HFF-Myc (cell line): Measurements from ENCODE around the gene ABR.

Experiments used
- DNase-seq: peaks from one replicate; pipeline ENCODE4 v3.0.0-alpha.2; 2011; ENCODE audit warnings: low read depth; ENCODE audit errors: extremely low read depth
- H3K4me3 ChIP-seq: replicated peaks from 2 replicates; pipeline ENCODE4 v1.5.1; 2011; ENCODE audit warnings: low read depth, mild to moderate bottlenecking, control low read depth, low read length
- CTCF ChIP-seq: IDR thresholded peaks from 2 replicates; pipeline ENCODE4 v1.5.1; 2012; ENCODE audit warnings: mild to moderate bottlenecking, low read depth, low read length, control low read depth; ENCODE audit errors: missing control alignments

Gene ABR

GRCh38 chr17:1192911-1193699, 13.3 kb upstream of the ABR start:
- DNase-seq: no peak

DNA sequence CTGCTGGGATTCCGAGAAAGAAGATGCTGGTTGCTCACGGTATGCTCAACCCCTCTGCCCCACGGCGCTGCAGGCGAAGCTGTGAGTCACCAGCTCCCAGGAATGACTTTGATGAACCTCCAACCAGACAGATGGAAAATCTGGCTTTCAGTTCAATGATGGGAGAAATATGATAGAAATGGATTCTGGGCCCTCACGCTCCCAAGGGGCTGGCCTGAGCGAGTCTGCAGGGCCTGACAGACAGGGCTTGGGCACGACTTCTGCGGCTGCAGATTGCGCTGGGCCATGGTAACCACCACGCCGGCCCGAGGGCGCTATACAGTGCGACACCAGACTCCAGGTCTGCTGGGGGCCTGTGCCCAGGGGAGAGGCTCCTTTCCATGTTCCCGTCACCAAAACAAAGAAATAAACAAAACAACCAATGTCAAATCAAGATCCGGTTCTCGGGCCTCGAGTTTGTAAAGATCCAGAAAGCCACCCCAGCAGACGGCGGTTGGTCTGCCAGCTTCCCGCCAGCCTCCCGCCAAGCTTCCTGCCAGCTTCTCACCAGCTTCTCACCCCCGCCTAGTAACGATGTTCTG, 11.1 kb upstream of the ABR start:
- H3K4me3 ChIP-seq: no peak overlapping the region
- TF ChIP-seq CTCF: no peak
- DNase-seq: no peak

More at GRCh38 chr17:1192911-1193699, 13.3 kb upstream of the ABR start:
- no peak for TF ChIP-seq CTCF
- no peak overlapping the region for H3K4me3 ChIP-seq

DNA sequence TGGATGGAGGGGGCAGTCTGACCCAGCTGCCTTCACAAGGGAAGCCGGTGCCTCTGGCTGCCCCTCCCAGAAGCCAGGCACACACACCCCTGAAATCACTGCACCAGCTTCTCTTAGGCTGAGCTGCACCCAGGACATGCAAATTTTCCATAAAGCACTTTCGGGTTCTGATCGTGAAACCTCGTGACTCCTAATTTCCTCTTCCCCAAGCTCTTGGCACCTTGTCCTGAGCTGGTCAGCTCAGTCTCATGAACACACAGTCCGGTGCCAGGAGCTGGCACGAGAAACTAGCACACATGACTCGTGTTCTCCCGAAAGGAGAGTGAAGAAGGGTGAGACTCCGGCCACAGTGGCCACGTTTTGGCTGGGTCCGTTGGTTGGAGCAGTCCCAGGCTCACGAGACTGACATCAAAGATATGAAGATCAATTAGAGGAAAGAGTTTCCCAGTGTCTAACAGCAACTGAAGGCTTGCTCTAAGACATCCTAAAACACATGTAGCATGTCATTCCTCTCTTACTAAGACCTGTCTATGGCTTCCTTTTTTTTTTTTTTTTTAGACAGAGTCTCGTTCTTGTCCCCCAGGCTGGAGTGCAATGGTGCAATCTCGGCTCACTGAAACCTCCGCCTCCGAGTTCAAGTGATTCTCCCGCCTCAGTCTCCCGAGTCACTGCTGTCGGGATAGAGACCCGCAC, 9.2 kb upstream of the ABR start:
- TF ChIP-seq CTCF: no peak
- no peak for DNase-seq
- H3K4me3 ChIP-seq: no peak overlapping the region

GRCh38 chr17:1186923-1187771, 7.4 kb upstream of the ABR start:
- H3K4me3 ChIP-seq: no peak overlapping the region
- TF ChIP-seq CTCF: peak; percentile 99
- peak; percentile 53 for DNase-seq

DNA sequence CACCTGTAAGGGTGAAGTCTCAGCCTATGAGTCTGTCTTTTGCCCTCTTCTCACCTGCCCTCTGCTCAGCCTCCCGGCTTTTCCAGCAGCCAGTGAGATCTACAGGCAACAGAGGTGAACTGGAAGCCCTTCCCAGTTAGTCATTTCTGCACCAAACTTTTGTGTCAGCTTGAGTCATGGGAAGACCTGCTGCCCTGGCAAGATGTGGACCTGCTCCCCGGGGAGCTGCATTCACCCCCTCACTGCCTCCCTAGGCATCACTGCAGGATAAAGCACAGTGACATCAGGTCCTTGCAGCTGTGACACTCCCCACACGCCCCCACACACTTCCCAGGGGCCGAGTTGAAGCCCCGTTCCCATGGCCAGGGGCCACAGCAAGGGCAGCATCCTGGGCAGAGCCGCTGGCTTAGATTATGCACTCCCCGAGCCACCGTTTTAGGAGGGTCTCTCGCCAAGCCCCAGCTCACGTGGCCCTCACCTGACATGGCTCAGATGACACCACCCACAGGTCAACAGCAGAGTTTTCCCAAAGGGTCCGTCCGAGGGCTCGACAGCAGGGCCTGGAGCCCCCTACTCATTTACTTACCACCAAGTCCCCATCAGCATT, 6.5 kb upstream of the ABR start:
- TF ChIP-seq CTCF: no peak
- H3K4me3 ChIP-seq: no peak overlapping the region
- no peak for DNase-seq

DNA sequence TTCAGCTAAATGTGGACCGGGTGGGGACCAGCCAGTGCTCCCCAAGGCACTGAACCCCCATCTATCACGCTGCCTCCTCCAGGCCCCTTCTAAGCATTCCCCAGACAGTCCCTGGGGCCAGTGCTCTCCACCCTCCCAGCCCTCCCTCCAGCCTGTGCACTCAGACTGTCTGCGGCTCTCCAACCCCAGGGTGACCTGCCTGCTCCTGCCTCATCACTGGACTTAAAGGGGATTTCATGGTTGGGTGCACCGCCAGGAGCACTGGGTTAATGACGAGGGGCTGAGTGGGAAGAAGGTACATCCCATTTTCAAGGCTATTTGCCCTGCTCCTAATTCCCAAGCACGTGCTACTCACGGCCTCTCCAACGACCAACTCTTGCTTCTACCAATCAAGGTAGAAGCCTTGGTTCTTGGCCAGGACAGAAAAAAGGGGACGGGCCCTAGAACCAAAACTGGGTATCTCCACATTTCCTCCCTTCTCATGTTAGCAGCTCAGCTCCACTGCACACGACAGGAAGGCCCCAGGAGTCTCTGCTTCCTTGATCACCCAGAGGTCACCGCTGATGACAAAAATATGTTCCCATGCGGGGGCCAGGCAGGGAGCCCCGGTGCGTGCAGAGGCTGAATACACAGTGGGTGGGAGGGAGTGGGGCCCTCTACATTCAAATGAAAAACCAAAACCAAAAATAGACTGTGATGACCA, 3.5 kb upstream of the ABR start:
- DNase-seq: no peak
- H3K4me3 ChIP-seq: no peak overlapping the region
- no peak for TF ChIP-seq CTCF
